HepG2 (cell line): ENCODE data around the gene CDH22. TPM values are rescaled to one million over a fixed set of nuclear protein-coding genes. Genes with fewer than 3 reads are reported as not detected.

Experiments
- ATAC-seq: fragments of 200-7000 bp; cut with Tn5 transposase; 3 replicates; pipeline ENCODE4 v1.9.1; 2020; ENCODE audit warnings: mild to moderate bottlenecking, moderate library complexity
- BruUV-seq: library from RNA; stranded (reverse); fragments of 400-500 nt; replicated peaks from 2 replicates; lab custom pipeline; 2021; lab: Mats Ljungman, UMichigan
- CTCF ChIA-PET: fragments of 300-600 bp; formaldehyde crosslinking; extraction: SDS; loops from one replicate; lab custom pipeline; 2021; ENCODE audit warnings: low total read pairs, inconsistent platforms, low intra/inter-chr PET ratio; lab: Yijun Ruan, JAX
- POLR2A ChIA-PET: fragments of 350-600 bp; sonication (Branson Sonifier 250); formaldehyde crosslinking; loops from one replicate; lab custom pipeline; 2020; ENCODE audit warnings: antibody characterized with exemption, inconsistent platforms; lab: Yijun Ruan, JAX
- DNase-seq: peaks from one replicate; pipeline ENCODE4 v3.0.0-alpha.2; 2015; ENCODE audit warnings: low spot score
- FAIRE-seq: peaks from 3 replicates; lab custom pipeline; 2011; peaks lifted over from hg19 to GRCh38; lab: Jason Lieb, UNC
- H2AFZ ChIP-seq: one replicate; pipeline ENCODE4 v1.6.1; 2011; ENCODE audit warnings: low read length, inconsistent platforms
- H3K27ac ChIP-seq: fragments of 300-600 bp; 3 replicates; pipeline ENCODE4 v1.8.0; 2011; ENCODE audit warnings: mixed run types, mild to moderate bottlenecking, mixed read lengths, low read length, inconsistent platforms; ENCODE audit not compliant: insufficient read depth; ENCODE audit errors: extremely low read length
- H3K27me3 ChIP-seq, 2 experiments: fragments of 200-600 bp in 1 of 2; 2 replicates in 1 of 2; 3 replicates in 1 of 2; pipeline versions ENCODE4 v1.6.0 to v1.8.0; 2011; ENCODE audit warnings: low read length in 2 of 2, mild to moderate bottlenecking in 2 of 2, moderate library complexity in 2 of 2, inconsistent platforms in 1 of 2; ENCODE audit not compliant: insufficient read depth in 2 of 2, control insufficient read depth in 1 of 2
- H3K36me3 ChIP-seq, 2 experiments: fragments of 200-600 bp in 1 of 2; replicated peaks in 1 of 2; 2 replicates in 1 of 2; 3 replicates in 1 of 2; pipeline versions ENCODE4 v1.5.1 to v1.8.0; 2011; ENCODE audit warnings: low read length in 2 of 2, inconsistent platforms in 1 of 2; ENCODE audit not compliant: insufficient read depth in 2 of 2, control insufficient read depth in 1 of 2
- H3K4me1 ChIP-seq: 2 replicates; pipeline ENCODE4 v1.5.1; 2012; ENCODE audit warnings: low read length, inconsistent platforms; ENCODE audit not compliant: insufficient read depth
- H3K4me2 ChIP-seq: 2 replicates; pipeline ENCODE4 v1.6.0; 2011; ENCODE audit warnings: low read depth, low read length, inconsistent platforms
- H3K4me3 ChIP-seq, 3 experiments: fragments of 200-600 bp in 1 of 3; sonication (generic), shearing (Covaris generic) in 1 of 3; replicated peaks in 1 of 3; 2 replicates each; pipeline ENCODE4 v1.5.1; 2011 to 2016; ENCODE audit warnings: low read length in 3 of 3, inconsistent platforms in 2 of 3, low read depth in 2 of 3, mild to moderate bottlenecking in 2 of 3, control low read depth in 1 of 3, mixed read lengths in 1 of 3; ENCODE audit not compliant: insufficient read depth in 1 of 3
- H3K79me2 ChIP-seq: one replicate; pipeline ENCODE4 v1.6.1; 2011; ENCODE audit warnings: low read length, inconsistent platforms; ENCODE audit not compliant: insufficient read depth
- H3K9ac ChIP-seq: 2 replicates; pipeline ENCODE4 v1.6.0; 2011; ENCODE audit warnings: mild to moderate bottlenecking, low read depth, low read length, inconsistent platforms; ENCODE audit not compliant: insufficient read depth
- H3K9me3 ChIP-seq: 2 replicates; pipeline ENCODE4 v1.5.1; 2012; ENCODE audit warnings: mild to moderate bottlenecking, low read length
- H4K20me1 ChIP-seq: 2 replicates; pipeline ENCODE4 v1.6.0; 2011; ENCODE audit warnings: inconsistent platforms, mild to moderate bottlenecking, low read length, moderate library complexity; ENCODE audit not compliant: insufficient read depth
- AGO1 ChIP-seq: fragments of 200-400 bp; formaldehyde crosslinking; IDR thresholded peaks from 2 replicates; pipeline ENCODE4 v1.6.1; 2017; ENCODE audit warnings: mild to moderate bottlenecking, low read depth, low read length, moderate library complexity; ENCODE audit not compliant: poor library complexity, severe bottlenecking
- ATF2 ChIP-seq: sonication (generic); formaldehyde crosslinking; IDR thresholded peaks from 2 replicates; pipeline ENCODE4 v1.4.0; 2020; ENCODE audit warnings: missing genetic modification reagents
- GTF3A ChIP-seq: sonication (generic); formaldehyde crosslinking; conservative IDR thresholded peaks from 2 replicates; pipeline ENCODE4 v1.4.0; 2020; ENCODE audit warnings: mild to moderate bottlenecking, missing genetic modification reagents
- HCFC1 ChIP-seq: fragments of 150-350 bp; IDR thresholded peaks from 2 replicates; pipeline ENCODE4 v1.6.1; 2014; ENCODE audit warnings: low read depth, low read length
- PRDM4 ChIP-seq: sonication (generic); formaldehyde crosslinking; IDR thresholded peaks from 2 replicates; pipeline ENCODE4 v1.9.0; 2021; ENCODE audit warnings: missing genetic modification reagents, borderline replicate concordance
- ZEB1 ChIP-seq: IDR thresholded peaks from 2 replicates; pipeline ENCODE4 v1.6.1; 2012; ENCODE audit warnings: mild to moderate bottlenecking, low read depth, inconsistent platforms; ENCODE audit not compliant: insufficient replicate concordance
- ZFP90 ChIP-seq: sonication (generic); formaldehyde crosslinking; IDR thresholded peaks from 2 replicates; pipeline ENCODE4 v1.8.0; 2022; ENCODE audit warnings: missing genetic modification reagents, mild to moderate bottlenecking, inconsistent platforms, borderline replicate concordance
- ZNF225 ChIP-seq: sonication (generic); formaldehyde crosslinking; IDR thresholded peaks from 2 replicates; pipeline ENCODE4 v1.4.0; 2020; ENCODE audit warnings: mild to moderate bottlenecking, missing genetic modification reagents
- ZNF24 ChIP-seq: fragments of 450-650 bp; IDR thresholded peaks from 2 replicates; pipeline ENCODE4 v1.6.1; 2017; ENCODE audit warnings: antibody characterized with exemption, mild to moderate bottlenecking
- ZNF547 ChIP-seq: sonication (generic); formaldehyde crosslinking; IDR thresholded peaks from 2 replicates; pipeline ENCODE4 v1.5.1; 2020; ENCODE audit warnings: mild to moderate bottlenecking, missing genetic modification reagents
- ZNF562 ChIP-seq: sonication (generic); formaldehyde crosslinking; IDR thresholded peaks from 2 replicates; pipeline ENCODE4 v1.8.0; 2022; ENCODE audit warnings: missing genetic modification reagents, borderline replicate concordance
- ZSCAN29 ChIP-seq: sonication (generic); formaldehyde crosslinking; conservative IDR thresholded peaks from 2 replicates; pipeline ENCODE4 v1.4.0; 2020; ENCODE audit warnings: mild to moderate bottlenecking, missing genetic modification reagents
- WGBS: methylation state at CpG from one replicate; pipeline ENCODE4 v1.1.6; 2017; ENCODE audit warnings: low lambda C conversion rate; 5-methylcytosine and 5-hydroxymethylcytosine counted together
- in situ Hi-C: cut with HindIII; loops from 2 replicates; pipeline ENCODE4 v1.10.0; 2017; ENCODE audit warnings: low pct_unique_long_range_greater_than_20kb; ENCODE audit not compliant: extremely low pct_ligation_motif_present
- intact Hi-C: fragments of 100-400 bp; cut with micrococcal nuclease; formaldehyde crosslinking; loops from one replicate; pipeline ENCODE4 v1.10.0; 2022; ENCODE audit not compliant: unreplicated experiment
- polyA plus RNA-seq, 8 experiments: library from polyadenylated mRNA; depleted of rRNA in 3 of 8; stranded (reverse) in 7 of 8; unstranded in 1 of 8; fragments of >200 nt; fragmentation: Illumina TruSeq in 4 of 8; extraction: Trizol in 4 of 8; gene quantifications; 2 replicates each; pipeline versions ENCODE4 v1.2.1 to v1.2.3, GENCODE V29; 2011 to 2016; ENCODE audit warnings: low read depth in 4 of 8, missing spikeins in 1 of 8, mixed read lengths in 1 of 8; ENCODE audit not compliant: insufficient read depth in 1 of 8
- total RNA-seq, 5 experiments: library from RNA; depleted of rRNA; stranded (reverse); fragments of >200 nt; fragmentation: Illumina TruSeq; extraction: Trizol; gene quantifications; 2 replicates each; pipeline ENCODE4 v1.2.3, GENCODE V29; 2016; ENCODE audit warnings: low read depth in 1 of 5
- TF ChIP-seq, protein P1 (sequence below): IDR thresholded peaks from 2 replicates; pipeline ENCODE4 v1.6.1; 2016; ENCODE audit warnings: mild to moderate bottlenecking, missing biosample characterization, missing genetic modification reagents
- TF ChIP-seq, protein P2 (sequence below): sonication (generic); formaldehyde crosslinking; IDR thresholded peaks from 2 replicates; pipeline ENCODE4 v1.5.0; 2020; ENCODE audit warnings: mild to moderate bottlenecking, missing genetic modification reagents

Gene CDH22
- total and polyA plus RNA-seq, 2 of the 13 experiments (the other 11 are each of a cell fraction or from before 2014, with no cell fraction given), result not detected

DNA sequence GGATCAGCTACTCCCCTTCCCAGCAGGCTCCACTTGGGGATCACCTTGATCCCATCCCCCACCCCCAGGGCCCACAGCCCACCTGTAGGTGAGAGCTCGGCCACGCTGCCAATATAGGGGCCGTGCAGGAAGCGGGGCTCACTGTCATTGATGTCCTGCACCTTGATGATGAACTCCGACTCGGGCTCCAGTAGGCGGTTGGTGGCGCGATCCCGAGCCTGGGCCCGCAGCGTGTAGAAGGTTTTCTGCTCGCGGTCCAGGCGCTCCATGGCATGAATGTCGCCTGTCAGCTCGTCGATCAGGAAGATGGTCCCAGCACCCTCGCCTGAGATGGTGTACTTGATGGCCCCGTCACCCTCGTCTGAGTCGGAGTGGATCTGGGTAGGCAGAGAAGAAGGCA, 67.4 kb downstream of the CDH22 start:
- intact Hi-C loops (no loop called here), in situ Hi-C loops (no loop called here)
- Histone ChIP-seq H3K27ac (no peak overlapping the region), H2AFZ (no peak overlapping the region), H3K4me2 (no peak overlapping the region), H3K9me3 (no peaks in the 10 kb centered on the region), H4K20me1 (no peaks in the 10 kb centered on the region), H3K9ac (no peak overlapping the region), H3K27me3 (peaks cover 0 to 32% of the 10 kb centered on the region in 2 experiments; a peak in 2 of 5 replicates), H3K36me3 (no peaks in the 10 kb centered on the region), H3K4me1 (no peaks in the 10 kb centered on the region), H3K79me2 (no peaks in the 10 kb centered on the region), H3K4me3 (no peak overlapping the region)
- WGBS, result 24% methylated on average over 18 of the region's 22 CpGs
- no TSS peak for BruUV-seq
- CTCF ChIA-PET, result no interaction called here
- FAIRE-seq (no peak), DNase-seq (no peak), ATAC-seq (no peak)
- POLR2A ChIA-PET, result no interaction called here
- TF ChIP-seq ZFP90 (CRISPR knock-in tag) (no peak), PRDM4 (CRISPR knock-in tag) (no peak), ZNF547 (CRISPR knock-in tag) (no peak), GTF3A (CRISPR knock-in tag) (no peak), ZNF24 (no peak), ZEB1 (no peak), ZSCAN29 (CRISPR knock-in tag) (no peak), ZNF225 (CRISPR knock-in tag) (no peak), ATF2 (no peak), ZNF562 (CRISPR knock-in tag) (no peak), HCFC1 (no peak), AGO1 (no peak)
- TF ChIP-seq, protein P1, sequence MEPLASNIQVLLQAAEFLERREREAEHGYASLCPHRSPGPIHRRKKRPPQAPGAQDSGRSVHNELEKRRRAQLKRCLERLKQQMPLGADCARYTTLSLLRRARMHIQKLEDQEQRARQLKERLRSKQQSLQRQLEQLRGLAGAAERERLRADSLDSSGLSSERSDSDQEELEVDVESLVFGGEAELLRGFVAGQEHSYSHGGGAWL (CRISPR knock-in tag), result no peak
- TF ChIP-seq, protein P2, sequence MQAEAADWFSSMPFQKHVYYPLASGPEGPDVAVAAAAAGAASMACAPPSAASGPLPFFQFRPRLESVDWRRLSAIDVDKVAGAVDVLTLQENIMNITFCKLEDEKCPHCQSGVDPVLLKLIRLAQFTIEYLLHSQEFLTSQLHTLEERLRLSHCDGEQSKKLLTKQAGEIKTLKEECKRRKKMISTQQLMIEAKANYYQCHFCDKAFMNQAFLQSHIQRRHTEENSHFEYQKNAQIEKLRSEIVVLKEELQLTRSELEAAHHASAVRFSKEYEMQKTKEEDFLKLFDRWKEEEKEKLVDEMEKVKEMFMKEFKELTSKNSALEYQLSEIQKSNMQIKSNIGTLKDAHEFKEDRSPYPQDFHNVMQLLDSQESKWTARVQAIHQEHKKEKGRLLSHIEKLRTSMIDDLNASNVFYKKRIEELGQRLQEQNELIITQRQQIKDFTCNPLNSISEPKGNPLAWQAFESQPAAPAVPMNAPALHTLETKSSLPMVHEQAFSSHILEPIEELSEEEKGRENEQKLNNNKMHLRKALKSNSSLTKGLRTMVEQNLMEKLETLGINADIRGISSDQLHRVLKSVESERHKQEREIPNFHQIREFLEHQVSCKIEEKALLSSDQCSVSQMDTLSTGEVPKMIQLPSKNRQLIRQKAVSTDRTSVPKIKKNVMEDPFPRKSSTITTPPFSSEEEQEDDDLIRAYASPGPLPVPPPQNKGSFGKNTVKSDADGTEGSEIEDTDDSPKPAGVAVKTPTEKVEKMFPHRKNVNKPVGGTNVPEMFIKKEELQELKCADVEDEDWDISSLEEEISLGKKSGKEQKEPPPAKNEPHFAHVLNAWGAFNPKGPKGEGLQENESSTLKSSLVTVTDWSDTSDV (CRISPR knock-in tag), result no peak
